Activated T-cell treated with anti-CD3 and anti-CD28 coated beads, Interleukin-2, amount 50 U/mL, for 48 hours (primary cell): ENCODE results near the gene MKI67.
"Not testable (repeated sequence)": the region's sequence is repeated elsewhere in the genome, so short reads cannot be mapped to it uniquely, and the experiment has no call there.

Experiments used
- DNase-seq, 2 experiments: peaks; one replicate each; pipeline ENCODE4 v3.0.0-alpha.2; 2020

The MKI67 gene, protein sequence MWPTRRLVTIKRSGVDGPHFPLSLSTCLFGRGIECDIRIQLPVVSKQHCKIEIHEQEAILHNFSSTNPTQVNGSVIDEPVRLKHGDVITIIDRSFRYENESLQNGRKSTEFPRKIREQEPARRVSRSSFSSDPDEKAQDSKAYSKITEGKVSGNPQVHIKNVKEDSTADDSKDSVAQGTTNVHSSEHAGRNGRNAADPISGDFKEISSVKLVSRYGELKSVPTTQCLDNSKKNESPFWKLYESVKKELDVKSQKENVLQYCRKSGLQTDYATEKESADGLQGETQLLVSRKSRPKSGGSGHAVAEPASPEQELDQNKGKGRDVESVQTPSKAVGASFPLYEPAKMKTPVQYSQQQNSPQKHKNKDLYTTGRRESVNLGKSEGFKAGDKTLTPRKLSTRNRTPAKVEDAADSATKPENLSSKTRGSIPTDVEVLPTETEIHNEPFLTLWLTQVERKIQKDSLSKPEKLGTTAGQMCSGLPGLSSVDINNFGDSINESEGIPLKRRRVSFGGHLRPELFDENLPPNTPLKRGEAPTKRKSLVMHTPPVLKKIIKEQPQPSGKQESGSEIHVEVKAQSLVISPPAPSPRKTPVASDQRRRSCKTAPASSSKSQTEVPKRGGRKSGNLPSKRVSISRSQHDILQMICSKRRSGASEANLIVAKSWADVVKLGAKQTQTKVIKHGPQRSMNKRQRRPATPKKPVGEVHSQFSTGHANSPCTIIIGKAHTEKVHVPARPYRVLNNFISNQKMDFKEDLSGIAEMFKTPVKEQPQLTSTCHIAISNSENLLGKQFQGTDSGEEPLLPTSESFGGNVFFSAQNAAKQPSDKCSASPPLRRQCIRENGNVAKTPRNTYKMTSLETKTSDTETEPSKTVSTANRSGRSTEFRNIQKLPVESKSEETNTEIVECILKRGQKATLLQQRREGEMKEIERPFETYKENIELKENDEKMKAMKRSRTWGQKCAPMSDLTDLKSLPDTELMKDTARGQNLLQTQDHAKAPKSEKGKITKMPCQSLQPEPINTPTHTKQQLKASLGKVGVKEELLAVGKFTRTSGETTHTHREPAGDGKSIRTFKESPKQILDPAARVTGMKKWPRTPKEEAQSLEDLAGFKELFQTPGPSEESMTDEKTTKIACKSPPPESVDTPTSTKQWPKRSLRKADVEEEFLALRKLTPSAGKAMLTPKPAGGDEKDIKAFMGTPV (N-terminal part only)

GRCh38 chr10:128125944-128126764, at the start of gene MKI67:
TSS of gene MKI67 (minus strand) at chr10:128126423. CDS start at chr10:128125667, 756 bp downstream.
- peak; percentile 93 to 94 for DNase-seq

DNA sequence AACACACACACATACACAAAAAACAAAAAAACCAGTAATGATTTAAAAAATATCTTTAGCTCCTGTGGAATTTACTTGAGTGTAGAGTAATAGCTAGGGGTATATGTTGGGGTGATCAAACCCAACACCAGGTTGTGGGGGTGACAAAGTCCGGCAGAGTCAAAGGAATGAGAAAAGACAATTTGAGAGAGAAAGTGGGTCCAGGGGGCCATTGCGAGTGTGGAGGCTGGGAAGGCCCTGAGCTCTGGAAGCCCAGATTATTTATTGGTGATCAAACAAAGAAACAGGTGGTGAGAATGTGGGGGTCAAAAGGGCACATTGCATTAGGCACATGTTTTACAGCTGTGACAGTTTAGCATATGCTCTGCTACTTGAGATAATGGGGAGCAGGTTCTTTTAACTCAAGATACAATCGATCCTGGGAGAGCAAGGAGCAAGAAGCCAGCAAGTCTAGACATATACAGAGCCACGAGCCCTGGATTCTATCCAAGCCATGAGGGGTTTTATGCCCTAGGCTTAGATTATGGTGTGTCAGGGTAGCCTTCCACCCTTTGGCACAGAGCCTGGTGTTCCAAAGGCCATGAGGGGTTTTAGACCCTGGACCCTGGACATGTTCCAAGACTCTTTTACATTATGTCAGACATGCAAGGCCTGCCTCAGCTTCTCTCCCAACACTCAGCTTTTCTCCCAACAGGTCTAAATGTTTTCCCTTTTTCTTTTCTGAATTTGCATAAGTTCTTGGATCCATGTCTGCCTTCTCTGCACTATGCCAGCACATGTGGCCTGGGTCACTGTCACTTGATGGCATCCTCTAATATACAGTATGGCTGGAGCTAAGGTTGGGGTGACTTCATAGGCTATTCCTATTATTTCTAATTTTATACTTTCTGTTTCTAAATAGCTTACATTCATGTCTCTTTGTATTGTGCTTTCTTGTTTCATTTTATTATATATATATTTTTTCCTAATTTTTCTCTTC, 48.6 kb upstream of the MKI67 start:
- DNase-seq: no peak

DNA sequence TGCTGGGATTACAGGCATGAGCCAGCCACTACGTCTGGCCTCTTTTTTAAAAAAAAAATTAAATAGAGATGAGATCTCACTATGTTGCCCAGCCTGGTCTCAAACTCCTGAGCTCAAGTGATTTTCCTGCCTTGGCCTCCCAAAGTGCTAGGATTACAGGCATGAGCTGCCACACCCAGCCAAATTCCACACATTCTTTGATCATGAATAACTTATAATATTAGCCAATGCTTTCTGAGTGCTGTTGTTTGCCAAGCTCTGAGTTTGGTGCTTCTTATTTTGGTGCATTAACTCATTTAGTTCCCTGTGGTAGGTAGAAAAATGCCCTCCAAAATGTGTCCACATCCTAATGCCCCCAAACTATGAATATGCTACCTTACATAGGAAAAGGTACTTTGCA, 47.2 kb upstream of the MKI67 start:
- DNase-seq: no peak

DNA sequence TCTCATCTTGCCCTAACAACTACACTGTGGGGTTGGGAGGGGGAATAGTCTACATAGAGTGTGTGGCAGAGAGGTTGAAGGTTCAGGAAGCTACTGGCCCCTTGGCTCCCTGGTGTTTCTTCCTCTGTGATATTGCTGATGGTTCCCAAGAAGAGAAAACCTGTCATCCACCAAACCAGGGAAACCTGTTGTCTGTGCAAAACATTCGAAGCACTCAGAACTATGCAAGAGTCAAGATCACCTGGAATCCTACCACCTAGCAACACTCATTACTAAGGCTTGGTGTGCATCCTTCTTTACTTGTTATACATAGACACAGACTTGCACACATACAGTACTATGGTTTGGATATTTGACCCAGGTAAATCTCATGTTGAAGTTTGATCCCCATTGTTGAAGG, 46.5 kb upstream of the MKI67 start:
- no peak for DNase-seq

- no peak for DNase-seq
Observed at GRCh38 chr10:128169811-128170379, 43.7 kb upstream of the MKI67 start.

- no peak for DNase-seq
Observed at GRCh38 chr10:128167926-128168520, 41.8 kb upstream of the MKI67 start.

- not testable (repeated sequence) for DNase-seq
Observed at GRCh38 chr10:128167123-128167522, 40.9 kb upstream of the MKI67 start.

DNA sequence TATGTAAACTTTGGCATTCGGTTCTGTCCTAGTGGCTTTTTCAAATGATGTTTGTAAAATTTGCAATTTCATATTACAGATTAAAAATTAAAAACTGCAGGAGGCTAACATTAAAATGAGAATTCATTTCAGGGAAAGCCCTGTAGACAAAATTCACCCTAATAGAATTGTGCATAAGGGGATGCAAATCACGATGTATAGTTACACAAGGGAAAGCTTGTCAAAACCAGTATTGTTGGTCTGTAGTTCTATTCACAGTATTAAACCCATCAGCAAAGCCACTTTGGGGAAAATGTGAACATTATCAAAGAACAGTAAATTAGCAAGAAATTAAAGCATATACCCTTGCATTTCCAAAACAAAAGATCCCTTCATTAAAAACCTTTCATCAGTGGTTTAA, 39.9 kb upstream of the MKI67 start:
- no peak for DNase-seq

DNA sequence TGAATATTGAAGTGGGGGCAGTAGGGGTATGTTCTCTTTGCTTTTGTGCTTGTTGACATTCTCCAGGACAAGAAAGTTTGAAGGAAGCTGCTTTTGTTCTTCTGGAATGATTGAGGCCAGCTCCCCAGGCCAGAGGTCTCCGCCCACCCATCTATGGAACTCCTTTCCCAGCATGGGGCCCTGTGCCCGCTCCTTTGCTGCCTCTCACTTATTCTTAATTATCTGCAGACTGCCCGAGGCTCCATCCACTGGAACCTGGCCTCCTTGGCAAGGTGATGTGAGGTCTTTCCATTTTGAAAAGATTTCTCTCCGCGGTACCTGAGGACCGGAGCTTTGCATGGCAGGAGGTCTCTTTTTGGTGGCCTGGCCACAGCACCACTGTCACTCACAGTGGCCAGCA, 39.3 kb upstream of the MKI67 start:
- DNase-seq: no peak

- no peak for DNase-seq
Observed at GRCh38 chr10:128163701-128164100, 37.5 kb upstream of the MKI67 start.

DNA sequence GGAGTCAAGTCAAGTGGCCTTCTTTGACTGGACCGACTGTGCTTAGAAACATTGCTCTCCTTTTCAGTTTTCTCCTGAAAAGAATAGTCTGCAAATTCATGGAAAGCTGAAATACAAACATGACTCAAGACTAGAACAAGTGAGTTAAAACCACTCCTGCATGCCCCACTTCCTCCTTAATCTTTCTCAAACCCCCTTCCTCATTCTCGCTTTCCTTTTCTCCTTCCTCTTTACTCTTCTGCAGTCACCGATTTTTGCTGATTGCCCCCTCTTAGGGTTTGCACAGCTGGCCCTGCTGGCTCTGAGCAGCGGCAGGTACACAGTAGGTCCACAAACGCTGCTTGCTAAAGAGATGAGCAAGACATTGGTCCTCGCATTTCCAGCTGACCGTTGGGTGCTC, 34.8 kb upstream of the MKI67 start:
- DNase-seq: no peak

DNA sequence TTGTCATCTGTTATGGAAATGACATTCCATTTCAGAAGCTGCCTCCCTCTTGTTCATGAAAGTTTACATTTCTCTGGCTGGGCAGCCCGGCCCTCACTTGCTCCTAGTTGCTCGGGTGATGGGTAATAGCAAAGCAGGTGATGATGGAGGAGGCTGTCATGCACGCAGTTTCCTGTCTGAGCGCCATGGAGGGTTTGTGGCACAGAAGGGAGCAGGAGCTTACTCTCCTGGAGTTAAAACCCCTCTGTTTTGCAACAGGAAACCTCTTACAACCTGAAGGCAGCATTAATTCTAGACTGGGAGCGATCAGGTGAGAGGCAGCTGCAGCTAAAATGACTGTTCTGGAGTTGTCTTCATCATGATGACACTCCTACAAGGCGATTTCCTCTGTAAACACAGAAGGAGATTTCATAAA, 34.1 kb upstream of the MKI67 start:
- no peak for DNase-seq

DNA sequence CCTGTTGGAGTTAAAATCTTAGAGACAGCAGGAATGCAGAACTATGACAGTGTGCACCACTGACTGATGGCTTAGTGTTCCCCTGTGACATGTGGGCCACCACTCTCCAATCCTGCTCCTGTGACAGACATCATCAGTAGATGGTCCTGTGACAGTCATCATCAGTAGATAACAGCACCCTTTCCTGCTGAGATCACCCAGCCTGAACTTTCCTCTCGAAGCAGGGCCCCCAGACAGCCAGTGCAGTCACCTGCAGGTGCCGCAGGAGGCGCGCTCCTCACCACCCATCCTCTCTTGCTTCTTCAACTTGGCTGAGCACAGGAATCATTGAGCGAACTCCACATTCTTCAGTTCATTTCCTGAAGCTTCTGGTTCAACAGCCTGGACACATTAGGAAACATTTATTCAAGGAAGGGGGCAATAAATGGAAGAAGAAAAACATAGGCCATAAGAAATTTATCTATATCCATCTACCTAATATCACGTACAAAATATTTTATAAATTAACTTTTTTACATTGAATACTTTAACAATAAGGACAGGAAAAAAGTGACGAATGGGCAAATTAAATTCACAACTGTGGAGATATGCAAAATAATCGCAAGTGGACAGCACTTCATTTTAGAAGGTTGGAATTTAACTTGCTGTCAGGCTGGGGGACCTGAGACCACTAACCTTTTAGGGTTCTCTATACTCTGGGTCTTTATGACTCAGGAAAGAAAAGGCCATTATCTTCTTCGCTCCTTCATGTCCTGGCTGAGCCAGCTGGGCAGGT, 32.0 kb upstream of the MKI67 start:
- no peak for DNase-seq

- no peak for DNase-seq
Observed at GRCh38 chr10:128156999-128157755, 31.0 kb upstream of the MKI67 start.

DNA sequence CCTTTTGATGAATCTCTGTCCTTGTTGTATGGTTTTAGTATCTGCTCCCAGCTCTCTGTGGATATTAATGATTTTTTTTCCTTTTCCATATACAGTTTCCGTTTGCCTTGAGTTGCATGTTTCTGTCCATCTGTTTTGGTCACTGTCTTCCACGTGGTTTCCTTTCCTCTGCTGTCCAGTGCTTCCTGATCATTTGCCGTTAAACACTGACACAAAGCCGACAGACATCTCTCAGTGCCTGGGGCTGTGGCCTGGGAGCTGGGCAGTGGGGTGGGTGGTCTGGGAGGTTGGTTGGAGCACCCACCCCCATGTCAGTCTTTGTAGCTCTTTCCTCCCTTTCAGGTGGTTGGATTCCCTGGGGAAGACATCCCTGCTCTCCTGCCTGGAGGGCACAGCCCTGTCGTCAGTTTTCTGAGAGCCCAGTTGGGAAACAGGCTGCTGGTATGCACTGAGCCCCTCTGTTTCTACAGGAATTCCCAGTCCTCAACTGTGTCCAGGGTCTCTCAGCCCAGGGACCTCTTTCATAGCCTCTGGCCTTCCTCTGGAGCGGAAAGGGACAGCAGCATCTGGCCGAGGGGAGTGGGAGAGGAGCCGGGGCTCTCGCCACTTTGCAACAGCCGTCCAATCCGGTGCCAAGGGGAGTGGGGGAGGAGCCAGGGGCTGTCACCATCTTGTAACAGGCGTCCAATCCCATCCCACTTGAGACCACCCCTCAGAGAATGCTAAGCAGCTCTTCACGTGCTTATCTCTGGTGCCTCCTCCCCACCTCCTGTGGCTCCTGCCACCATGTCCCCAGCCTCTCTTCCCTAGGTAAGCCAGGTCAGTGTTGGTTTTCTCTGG, 26.7 kb upstream of the MKI67 start:
- DNase-seq: no peak

DNA sequence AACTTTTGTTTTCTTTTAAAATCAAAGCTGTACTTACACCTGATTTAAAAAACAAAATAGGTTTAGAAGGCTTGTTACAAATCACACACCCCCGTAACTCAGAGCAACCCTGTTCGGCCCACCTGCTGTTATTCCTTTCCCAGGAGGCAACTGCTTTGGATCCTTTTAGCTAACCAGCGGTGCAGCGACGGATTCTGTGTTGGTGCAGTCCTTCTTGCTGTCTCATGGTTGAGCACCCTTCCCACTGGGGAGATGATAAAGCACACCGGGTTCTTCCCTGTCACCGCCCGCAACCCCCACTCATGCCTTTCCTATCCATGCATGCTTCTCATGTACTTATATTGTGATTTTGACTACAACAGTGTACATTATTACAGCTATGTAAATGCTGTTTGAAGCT, 24.8 kb upstream of the MKI67 start:
- DNase-seq: no peak

DNA sequence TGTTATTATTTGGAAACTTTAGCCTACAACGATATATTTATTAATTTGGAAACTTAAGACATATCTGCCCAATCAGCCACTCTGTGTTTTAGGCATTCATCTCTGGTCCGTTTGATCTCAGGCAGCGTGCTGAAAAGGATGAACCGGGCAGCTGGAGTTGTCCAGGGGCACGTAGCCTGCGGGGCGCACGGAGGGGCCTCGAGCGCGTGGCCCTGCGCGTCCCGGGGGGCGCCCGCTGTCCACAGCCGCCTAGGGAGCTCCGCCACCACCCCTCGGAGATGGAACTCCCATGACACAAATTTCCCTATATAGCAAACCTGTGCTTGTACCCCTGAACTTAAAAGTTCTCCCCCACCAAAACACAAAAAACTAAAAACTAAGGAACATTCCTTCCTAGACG, 24.3 kb upstream of the MKI67 start:
- DNase-seq: no peak

- peak; percentile 85 to 86 for DNase-seq
Observed at GRCh38 chr10:128150045-128150493, 23.8 kb upstream of the MKI67 start.
